ENCODE results near the gene BTRC.

The BTRC gene

DNA sequence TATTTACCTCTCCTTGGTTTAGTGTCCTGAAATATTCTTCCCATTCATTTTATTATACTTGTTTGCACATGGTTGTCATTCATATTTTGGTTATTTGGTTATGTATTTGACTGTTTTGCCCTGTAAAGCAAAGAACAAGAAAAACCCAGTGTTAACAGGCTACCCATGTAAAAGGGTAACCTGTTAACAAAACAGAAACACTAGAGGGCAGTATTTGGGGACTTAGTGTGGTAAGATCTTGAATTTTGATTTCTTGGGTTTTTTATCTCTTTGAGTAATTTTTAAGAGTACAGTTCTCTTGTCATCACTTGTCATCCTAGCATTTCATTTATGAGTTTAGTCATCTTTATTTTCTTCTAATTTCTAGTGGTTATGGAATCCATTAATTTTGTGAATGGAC, 182.8 kb downstream of the BTRC start:
- DNase-seq (ENCODE audit: low read depth in 1 of 2, low spot score in 1 of 2) = no peak
- Histone ChIP-seq H3K27me3 (ENCODE audit: insufficient read depth, poor library complexity, severe bottlenecking) (no peaks in the 10 kb centered on the region), H3K27ac (replicated peaks) (no peak overlapping the region), H3K4me3 (replicated peaks; ENCODE audit: insufficient read depth, low read length) (no peak overlapping the region)
- TF ChIP-seq, protein P1, sequence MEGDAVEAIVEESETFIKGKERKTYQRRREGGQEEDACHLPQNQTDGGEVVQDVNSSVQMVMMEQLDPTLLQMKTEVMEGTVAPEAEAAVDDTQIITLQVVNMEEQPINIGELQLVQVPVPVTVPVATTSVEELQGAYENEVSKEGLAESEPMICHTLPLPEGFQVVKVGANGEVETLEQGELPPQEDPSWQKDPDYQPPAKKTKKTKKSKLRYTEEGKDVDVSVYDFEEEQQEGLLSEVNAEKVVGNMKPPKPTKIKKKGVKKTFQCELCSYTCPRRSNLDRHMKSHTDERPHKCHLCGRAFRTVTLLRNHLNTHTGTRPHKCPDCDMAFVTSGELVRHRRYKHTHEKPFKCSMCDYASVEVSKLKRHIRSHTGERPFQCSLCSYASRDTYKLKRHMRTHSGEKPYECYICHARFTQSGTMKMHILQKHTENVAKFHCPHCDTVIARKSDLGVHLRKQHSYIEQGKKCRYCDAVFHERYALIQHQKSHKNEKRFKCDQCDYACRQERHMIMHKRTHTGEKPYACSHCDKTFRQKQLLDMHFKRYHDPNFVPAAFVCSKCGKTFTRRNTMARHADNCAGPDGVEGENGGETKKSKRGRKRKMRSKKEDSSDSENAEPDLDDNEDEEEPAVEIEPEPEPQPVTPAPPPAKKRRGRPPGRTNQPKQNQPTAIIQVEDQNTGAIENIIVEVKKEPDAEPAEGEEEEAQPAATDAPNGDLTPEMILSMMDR (IDR thresholded peaks at IDR 0.05; ENCODE audit: insufficient read depth, low read length) = peak; percentile 12
- no peak for TF ChIP-seq GABPA (IDR thresholded peaks at IDR 0.05; ENCODE audit: low read depth)

DNA sequence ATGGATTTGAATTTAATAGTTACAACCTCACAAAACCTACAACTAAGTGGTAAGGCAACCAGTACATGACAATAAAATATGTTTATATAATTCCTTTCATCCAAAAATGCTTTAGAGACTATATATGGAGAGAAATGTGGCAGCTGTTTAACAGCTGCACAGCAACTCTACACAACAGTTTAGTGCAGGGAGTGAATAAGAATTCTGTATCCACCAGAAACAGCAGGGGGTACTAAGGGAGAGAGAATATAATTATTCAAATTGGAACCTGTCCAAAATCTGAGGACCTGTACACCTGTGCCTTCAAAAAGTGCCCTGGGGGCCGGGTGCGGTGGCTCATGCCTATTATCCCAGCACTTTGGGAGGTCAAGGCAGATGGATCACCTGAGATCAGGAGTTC, 184.5 kb downstream of the BTRC start:
- Histone ChIP-seq H3K27ac (replicated peaks) (no peak overlapping the region), H3K4me3 (replicated peaks; ENCODE audit: insufficient read depth, low read length) (no peak overlapping the region), H3K27me3 (ENCODE audit: insufficient read depth, poor library complexity, severe bottlenecking) (no peaks in the 10 kb centered on the region)
- DNase-seq (ENCODE audit: low read depth in 1 of 2, low spot score in 1 of 2) = no peak
- TF ChIP-seq, protein P1 (IDR thresholded peaks at IDR 0.05; ENCODE audit: insufficient read depth, low read length) = no peak
- TF ChIP-seq POLR2AphosphoS5 (IDR thresholded peaks at IDR 0.05; ENCODE audit: low read depth) (no peak), GABPA (IDR thresholded peaks at IDR 0.05; ENCODE audit: low read depth) (no peak), SPI1 (IDR thresholded peaks at IDR 0.05; ENCODE audit: borderline replicate concordance, low read depth) (no peak)
- TF ChIP-seq, protein P2, sequence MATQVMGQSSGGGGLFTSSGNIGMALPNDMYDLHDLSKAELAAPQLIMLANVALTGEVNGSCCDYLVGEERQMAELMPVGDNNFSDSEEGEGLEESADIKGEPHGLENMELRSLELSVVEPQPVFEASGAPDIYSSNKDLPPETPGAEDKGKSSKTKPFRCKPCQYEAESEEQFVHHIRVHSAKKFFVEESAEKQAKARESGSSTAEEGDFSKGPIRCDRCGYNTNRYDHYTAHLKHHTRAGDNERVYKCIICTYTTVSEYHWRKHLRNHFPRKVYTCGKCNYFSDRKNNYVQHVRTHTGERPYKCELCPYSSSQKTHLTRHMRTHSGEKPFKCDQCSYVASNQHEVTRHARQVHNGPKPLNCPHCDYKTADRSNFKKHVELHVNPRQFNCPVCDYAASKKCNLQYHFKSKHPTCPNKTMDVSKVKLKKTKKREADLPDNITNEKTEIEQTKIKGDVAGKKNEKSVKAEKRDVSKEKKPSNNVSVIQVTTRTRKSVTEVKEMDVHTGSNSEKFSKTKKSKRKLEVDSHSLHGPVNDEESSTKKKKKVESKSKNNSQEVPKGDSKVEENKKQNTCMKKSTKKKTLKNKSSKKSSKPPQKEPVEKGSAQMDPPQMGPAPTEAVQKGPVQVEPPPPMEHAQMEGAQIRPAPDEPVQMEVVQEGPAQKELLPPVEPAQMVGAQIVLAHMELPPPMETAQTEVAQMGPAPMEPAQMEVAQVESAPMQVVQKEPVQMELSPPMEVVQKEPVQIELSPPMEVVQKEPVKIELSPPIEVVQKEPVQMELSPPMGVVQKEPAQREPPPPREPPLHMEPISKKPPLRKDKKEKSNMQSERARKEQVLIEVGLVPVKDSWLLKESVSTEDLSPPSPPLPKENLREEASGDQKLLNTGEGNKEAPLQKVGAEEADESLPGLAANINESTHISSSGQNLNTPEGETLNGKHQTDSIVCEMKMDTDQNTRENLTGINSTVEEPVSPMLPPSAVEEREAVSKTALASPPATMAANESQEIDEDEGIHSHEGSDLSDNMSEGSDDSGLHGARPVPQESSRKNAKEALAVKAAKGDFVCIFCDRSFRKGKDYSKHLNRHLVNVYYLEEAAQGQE (IDR thresholded peaks at IDR 0.05; ENCODE audit: insufficient replicate concordance, low read depth) = no peak

DNA sequence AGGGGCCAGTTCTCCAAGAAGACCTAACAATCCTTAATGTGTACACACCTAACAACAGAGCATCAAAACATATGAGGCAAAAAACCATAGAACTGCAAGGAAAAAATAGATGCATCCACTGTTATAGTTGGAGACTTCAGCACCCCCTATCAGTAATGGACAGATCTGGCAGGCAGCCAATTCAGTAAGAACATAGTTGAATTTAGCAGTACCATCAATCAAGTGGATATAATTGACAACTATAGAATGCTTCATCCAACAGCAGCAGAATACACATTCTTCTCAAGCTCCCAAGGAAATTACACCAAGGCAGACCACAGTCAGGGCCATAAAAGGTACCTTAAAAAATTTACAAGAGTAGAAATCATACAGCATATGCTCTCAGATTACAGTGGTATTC, 191.9 kb downstream of the BTRC start:
- TF ChIP-seq POLR2AphosphoS5 (IDR thresholded peaks at IDR 0.05; ENCODE audit: low read depth) = no peak
- TF ChIP-seq GABPA (IDR thresholded peaks at IDR 0.05; ENCODE audit: low read depth) = no peak
- TF ChIP-seq, protein P2 (IDR thresholded peaks at IDR 0.05; ENCODE audit: insufficient replicate concordance, low read depth) = no peak
- TF ChIP-seq, protein P1 (IDR thresholded peaks at IDR 0.05; ENCODE audit: insufficient read depth, low read length) = no peak
- no peak for TF ChIP-seq SPI1 (IDR thresholded peaks at IDR 0.05; ENCODE audit: borderline replicate concordance, low read depth)

DNA sequence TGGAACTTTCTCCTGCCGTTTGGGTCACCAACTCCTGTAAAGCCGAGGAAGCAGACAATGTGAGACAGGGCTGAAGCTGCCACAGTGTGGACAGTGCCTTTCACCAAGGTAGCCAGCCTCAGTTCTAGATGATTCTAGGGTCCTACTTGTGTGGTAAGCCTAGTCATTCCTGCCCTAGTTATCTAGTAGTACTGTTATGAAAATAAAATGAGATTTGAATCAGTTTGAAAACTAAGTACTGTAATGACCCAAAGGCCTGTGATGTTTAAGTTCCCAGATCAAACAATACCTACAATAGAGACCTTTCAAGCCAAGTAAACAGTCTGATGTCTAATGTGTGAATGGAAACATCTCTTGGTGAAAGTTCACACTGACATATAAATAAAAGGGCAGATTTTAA, 197.0 kb downstream of the BTRC start:
- no peak overlapping the region for H3K27ac ChIP-seq (replicated peaks)
- DNase-seq (ENCODE audit: low read depth in 1 of 2, low spot score in 1 of 2) = no peak

More for the DNA sequence above, 191.9 kb downstream of the BTRC start:
- no peak overlapping the region for H3K27ac ChIP-seq (replicated peaks)
- H3K27me3 ChIP-seq (ENCODE audit: insufficient read depth, poor library complexity, severe bottlenecking) = no peaks in the 10 kb centered on the region
- no peak overlapping the region for H3K4me3 ChIP-seq (replicated peaks; ENCODE audit: insufficient read depth, low read length)
- no peak for DNase-seq (ENCODE audit: low read depth in 1 of 2, low spot score in 1 of 2)

More for the DNA sequence above, 197.0 kb downstream of the BTRC start:
- TF ChIP-seq GABPA (IDR thresholded peaks at IDR 0.05; ENCODE audit: low read depth) (no peak), POLR2AphosphoS5 (IDR thresholded peaks at IDR 0.05; ENCODE audit: low read depth) (no peak), SPI1 (IDR thresholded peaks at IDR 0.05; ENCODE audit: borderline replicate concordance, low read depth) (no peak)
- TF ChIP-seq, protein P2 (IDR thresholded peaks at IDR 0.05; ENCODE audit: insufficient replicate concordance, low read depth) = no peak
- TF ChIP-seq, protein P1 (IDR thresholded peaks at IDR 0.05; ENCODE audit: insufficient read depth, low read length) = no peak
- Histone ChIP-seq H3K4me3 (replicated peaks; ENCODE audit: insufficient read depth, low read length) (no peak overlapping the region), H3K27me3 (ENCODE audit: insufficient read depth, poor library complexity, severe bottlenecking) (no peaks in the 10 kb centered on the region)

Data from HL-60 (cell line).